ENCODE results near the gene CHAF1A.

Gene CHAF1A

GRCh38 chr19:4362831-4363545 lies 39.5 kb upstream of the CHAF1A start:
- no peak; the same call in 1 of the 2 replicates for TF ChIP-seq CTCF (IDR thresholded peaks at IDR 0.05; ENCODE audit: low read depth, low read length)
- DNase-seq (ENCODE audit: extremely low read depth, low read depth): no peak

- no peak for DNase-seq (ENCODE audit: extremely low read depth, low read depth)
- TF ChIP-seq CTCF (IDR thresholded peaks at IDR 0.05; ENCODE audit: low read depth, low read length): no peak
Observed at GRCh38 chr19:4363571-4364304, 38.7 kb upstream of the CHAF1A start.

- DNase-seq (ENCODE audit: extremely low read depth, low read depth): no peak
- TF ChIP-seq CTCF (IDR thresholded peaks at IDR 0.05; ENCODE audit: low read depth, low read length): no peak
Observed at GRCh38 chr19:4365341-4365740, 37.1 kb upstream of the CHAF1A start.

- TF ChIP-seq CTCF (IDR thresholded peaks at IDR 0.05; ENCODE audit: low read depth, low read length): no peak
- DNase-seq (ENCODE audit: extremely low read depth, low read depth): no peak
Observed at GRCh38 chr19:4365791-4366665, 36.4 kb upstream of the CHAF1A start.

- DNase-seq (ENCODE audit: extremely low read depth, low read depth): no peak
- TF ChIP-seq CTCF (IDR thresholded peaks at IDR 0.05; ENCODE audit: low read depth, low read length): no peak
Observed at GRCh38 chr19:4366666-4367335, 35.6 kb upstream of the CHAF1A start.

GRCh38 chr19:4367336-4367723 lies 35.1 kb upstream of the CHAF1A start:
- no peak for TF ChIP-seq CTCF (IDR thresholded peaks at IDR 0.05; ENCODE audit: low read depth, low read length)

More at GRCh38 chr19:4367336-4367723, 35.1 kb upstream of the CHAF1A start:
- DNase-seq (ENCODE audit: extremely low read depth, low read depth): no peak
